ENCODE data around the gene GDI1. TPM values are rescaled to one million over a fixed set of nuclear protein-coding genes. Genes with fewer than 3 reads are reported as not detected.
A peak's percentile ranks its signal among the peaks of the same experiment; 100 is the strongest.

The GDI1 gene
- total and polyA plus RNA-seq, 9 of the 15 experiments (the other 6 are each of a cell fraction or from before 2014, with no cell fraction given), result 0.97 to 82.6 (median 37.5) TPM

DNA sequence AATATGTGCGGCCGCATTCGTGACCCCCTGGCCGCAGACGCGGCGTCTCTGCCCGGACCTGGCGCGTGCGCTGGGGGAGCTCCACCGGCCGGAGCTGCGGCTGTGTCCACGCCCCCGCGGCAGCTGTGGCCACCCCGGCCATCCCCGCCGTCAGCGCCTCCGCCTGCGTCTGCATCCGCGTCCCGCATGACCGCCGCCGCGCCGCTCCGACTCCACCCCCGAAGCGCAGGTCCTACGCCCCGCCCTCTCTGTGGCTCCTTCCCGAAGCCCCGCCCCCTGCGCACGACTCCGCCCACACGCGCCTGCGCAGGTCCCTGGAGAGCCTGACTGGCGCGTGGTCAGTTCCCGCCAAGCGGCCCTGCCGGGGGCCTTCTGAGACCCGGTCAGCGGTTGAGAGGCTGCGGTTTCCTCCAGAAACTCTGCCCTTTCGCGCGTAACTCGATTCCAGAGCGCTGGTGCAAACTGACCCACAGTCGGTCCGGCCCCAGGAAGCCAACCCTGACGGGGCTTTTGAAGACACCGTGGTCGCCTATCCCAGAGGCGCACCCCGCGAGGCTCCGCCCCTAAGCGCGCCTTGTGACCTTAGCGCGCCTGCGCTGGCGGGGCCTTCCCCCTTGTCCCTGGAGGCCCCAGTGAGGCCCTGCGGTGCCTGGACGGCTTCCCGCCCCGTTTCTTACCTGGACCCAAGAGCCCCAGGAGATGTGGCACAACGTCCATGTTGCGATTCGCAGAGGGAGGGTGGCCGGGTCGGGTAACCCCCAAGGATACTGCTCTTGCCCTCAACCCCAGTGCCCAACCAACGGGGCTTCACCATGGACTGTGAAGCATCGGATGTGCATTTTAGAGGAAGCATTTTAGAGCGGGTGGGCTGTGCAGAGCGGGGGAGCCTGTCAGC lies 42.0 kb downstream of the GDI1 start, which contains the start of gene LAGE3 (continued):
- TF ChIP-seq ZNF778 (CRISPR knock-in tag; IDR thresholded peaks at IDR 0.05) (no peak), ZNF696 (CRISPR knock-in tag; conservative IDR thresholded peaks at IDR 0.05) (no peak), ETS1 (conservative IDR thresholded peaks at IDR 0.05; ENCODE audit: control insufficient read depth, low read depth, low read length) (peak; percentile 82), TEAD2 (tag; IDR thresholded peaks at IDR 0.05) (no peak), GATAD2A (IDR thresholded peaks at IDR 0.05) (no peak), SAFB (IDR thresholded peaks at IDR 0.05; ENCODE audit: borderline replicate concordance, low read depth, low read length) (peak; percentile 41; the same call in 1 of the 2 replicates), CEBPB (tag; IDR thresholded peaks at IDR 0.05) (no peak), SRF (CRISPR knock-in tag; IDR thresholded peaks at IDR 0.05) (peak in 1 of 2 experiments; percentile 8; a peak in 1 of 4 replicates), SRSF1 (IDR thresholded peaks at IDR 0.05; ENCODE audit: low read depth, low read length) (no peak), FOSL1 (tag; conservative IDR thresholded peaks at IDR 0.05) (no peak), DACH1 (IDR thresholded peaks at IDR 0.05; ENCODE audit: partially characterized antibody) (peak; percentile 33), NR4A1 (CRISPR knock-in tag; IDR thresholded peaks at IDR 0.05) (no peak), NR4A1 (tag; IDR thresholded peaks at IDR 0.05) (peak; percentile 38; the same call in 1 of the 2 replicates), ZNF444 (CRISPR knock-in tag; IDR thresholded peaks at IDR 0.05) (no peak), ZKSCAN3 (CRISPR knock-in tag; IDR thresholded peaks at IDR 0.05) (no peak), NFATC3 (IDR thresholded peaks at IDR 0.05) (no peak), GATA2 (CRISPR knock-in tag; IDR thresholded peaks at IDR 0.05) (no peak), SRSF7 (optimal IDR thresholded peaks at IDR 0.05; ENCODE audit: low read depth, low read length) (no peak)
- TF ChIP-seq, protein P1, sequence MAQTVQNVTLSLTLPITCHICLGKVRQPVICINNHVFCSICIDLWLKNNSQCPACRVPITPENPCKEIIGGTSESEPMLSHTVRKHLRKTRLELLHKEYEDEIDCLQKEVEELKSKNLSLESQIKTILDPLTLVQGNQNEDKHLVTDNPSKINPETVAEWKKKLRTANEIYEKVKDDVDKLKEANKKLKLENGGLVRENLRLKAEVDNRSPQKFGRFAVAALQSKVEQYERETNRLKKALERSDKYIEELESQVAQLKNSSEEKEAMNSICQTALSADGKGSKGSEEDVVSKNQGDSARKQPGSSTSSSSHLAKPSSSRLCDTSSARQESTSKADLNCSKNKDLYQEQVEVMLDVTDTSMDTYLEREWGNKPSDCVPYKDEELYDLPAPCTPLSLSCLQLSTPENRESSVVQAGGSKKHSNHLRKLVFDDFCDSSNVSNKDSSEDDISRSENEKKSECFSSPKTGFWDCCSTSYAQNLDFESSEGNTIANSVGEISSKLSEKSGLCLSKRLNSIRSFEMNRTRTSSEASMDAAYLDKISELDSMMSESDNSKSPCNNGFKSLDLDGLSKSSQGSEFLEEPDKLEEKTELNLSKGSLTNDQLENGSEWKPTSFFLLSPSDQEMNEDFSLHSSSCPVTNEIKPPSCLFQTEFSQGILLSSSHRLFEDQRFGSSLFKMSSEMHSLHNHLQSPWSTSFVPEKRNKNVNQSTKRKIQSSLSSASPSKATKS (CRISPR knock-in tag; IDR thresholded peaks at IDR 0.05), result no peak
- TF ChIP-seq, protein P2, sequence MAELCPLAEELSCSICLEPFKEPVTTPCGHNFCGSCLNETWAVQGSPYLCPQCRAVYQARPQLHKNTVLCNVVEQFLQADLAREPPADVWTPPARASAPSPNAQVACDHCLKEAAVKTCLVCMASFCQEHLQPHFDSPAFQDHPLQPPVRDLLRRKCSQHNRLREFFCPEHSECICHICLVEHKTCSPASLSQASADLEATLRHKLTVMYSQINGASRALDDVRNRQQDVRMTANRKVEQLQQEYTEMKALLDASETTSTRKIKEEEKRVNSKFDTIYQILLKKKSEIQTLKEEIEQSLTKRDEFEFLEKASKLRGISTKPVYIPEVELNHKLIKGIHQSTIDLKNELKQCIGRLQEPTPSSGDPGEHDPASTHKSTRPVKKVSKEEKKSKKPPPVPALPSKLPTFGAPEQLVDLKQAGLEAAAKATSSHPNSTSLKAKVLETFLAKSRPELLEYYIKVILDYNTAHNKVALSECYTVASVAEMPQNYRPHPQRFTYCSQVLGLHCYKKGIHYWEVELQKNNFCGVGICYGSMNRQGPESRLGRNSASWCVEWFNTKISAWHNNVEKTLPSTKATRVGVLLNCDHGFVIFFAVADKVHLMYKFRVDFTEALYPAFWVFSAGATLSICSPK (IDR thresholded peaks at IDR 0.05; ENCODE audit: borderline replicate concordance), result no peak
- TF ChIP-seq, protein P3, sequence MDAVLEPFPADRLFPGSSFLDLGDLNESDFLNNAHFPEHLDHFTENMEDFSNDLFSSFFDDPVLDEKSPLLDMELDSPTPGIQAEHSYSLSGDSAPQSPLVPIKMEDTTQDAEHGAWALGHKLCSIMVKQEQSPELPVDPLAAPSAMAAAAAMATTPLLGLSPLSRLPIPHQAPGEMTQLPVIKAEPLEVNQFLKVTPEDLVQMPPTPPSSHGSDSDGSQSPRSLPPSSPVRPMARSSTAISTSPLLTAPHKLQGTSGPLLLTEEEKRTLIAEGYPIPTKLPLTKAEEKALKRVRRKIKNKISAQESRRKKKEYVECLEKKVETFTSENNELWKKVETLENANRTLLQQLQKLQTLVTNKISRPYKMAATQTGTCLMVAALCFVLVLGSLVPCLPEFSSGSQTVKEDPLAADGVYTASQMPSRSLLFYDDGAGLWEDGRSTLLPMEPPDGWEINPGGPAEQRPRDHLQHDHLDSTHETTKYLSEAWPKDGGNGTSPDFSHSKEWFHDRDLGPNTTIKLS (IDR thresholded peaks at IDR 0.05; ENCODE audit: borderline replicate concordance, low read depth), result peak; percentile 65; the same call in 1 of the 2 replicates
- TF ChIP-seq, protein P4, sequence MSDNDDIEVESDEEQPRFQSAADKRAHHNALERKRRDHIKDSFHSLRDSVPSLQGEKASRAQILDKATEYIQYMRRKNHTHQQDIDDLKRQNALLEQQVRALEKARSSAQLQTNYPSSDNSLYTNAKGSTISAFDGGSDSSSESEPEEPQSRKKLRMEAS (CRISPR knock-in tag; IDR thresholded peaks at IDR 0.05), result peak; percentile 99
